Transverse colon (tissue), 4 donors: ENCODE measurements around the gene RMND5A.
"Not testable (repeated sequence)": the region's sequence is repeated elsewhere in the genome, so short reads cannot be mapped to it uniquely, and the experiment has no call there.

ENCODE experiments used
- CTCF ChIP-seq, 5 experiments: fragments of 200-600 bp in 3 of 5; fragments of 450-650 bp in 2 of 5; sonication (generic) in 3 of 5; IDR thresholded peaks; 1 replicate in 2 of 5; 2 replicates in 3 of 5; pipeline ENCODE4 v1.5.1; 2016 to 2017; ENCODE audit warnings: antibody characterized with exemption in 5 of 5, inconsistent platforms in 3 of 5, mild to moderate bottlenecking in 2 of 5, moderate library complexity in 1 of 5
- EP300 ChIP-seq: sonication (generic); formaldehyde crosslinking; IDR thresholded peaks from one replicate; pipeline ENCODE4 v1.6.1; 2017; ENCODE audit warnings: antibody characterized with exemption, low read depth
- POLR2A ChIP-seq: fragments of 450-650 bp; IDR thresholded peaks from one replicate; pipeline ENCODE4 v1.6.1; 2016; ENCODE audit warnings: antibody characterized with exemption, mild to moderate bottlenecking, moderate library complexity
- POLR2AphosphoS5 ChIP-seq, 3 donors: sonication (generic); formaldehyde crosslinking; IDR thresholded peaks; one replicate each; pipeline ENCODE4 v1.6.1; 2016; ENCODE audit warnings: antibody characterized with exemption in 3 of 3

GRCh38 chr2:86720540-86721320, 639 bp downstream of the RMND5A start:
- TF ChIP-seq CTCF (IDR thresholded peaks at IDR 0.05); POLR2A; EP300; POLR2AphosphoS5 (IDR thresholded peaks at IDR 0.05): not testable (repeated sequence)
